ENCODE measurements around the gene CCDC159. TPM values are rescaled to one million over a fixed set of nuclear protein-coding genes. Genes with fewer than 3 reads are reported as not detected.
A peak's percentile ranks its signal among the peaks of the same experiment; 100 is the strongest.
"Not testable (repeated sequence)": the region's sequence is repeated elsewhere in the genome, so short reads cannot be mapped to it uniquely, and the experiment has no call there.

CCDC159 gene
- total RNA-seq, 2 donors from 2014 or later, result 12.2 to 15.2 TPM

DNA sequence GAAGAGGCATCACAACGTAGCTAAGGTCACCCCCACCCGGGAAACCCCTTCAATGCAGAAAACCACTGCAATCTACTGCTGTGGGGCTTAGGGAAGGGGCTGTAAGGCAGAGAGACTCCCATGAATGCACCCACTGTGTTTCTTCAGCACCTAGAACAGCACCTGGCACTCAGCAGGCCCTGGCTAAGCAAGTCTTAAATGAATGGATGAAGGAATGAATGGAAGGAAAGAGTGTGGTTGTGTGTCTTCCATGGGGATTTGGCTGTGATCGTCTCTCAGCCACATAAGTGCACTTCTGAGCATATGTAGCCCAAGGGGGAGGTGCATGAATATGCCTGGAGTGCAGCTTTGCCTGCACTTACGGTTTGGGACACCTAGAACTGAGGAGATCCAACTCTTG lies 2.9 kb downstream of the CCDC159 start:
- H3K27ac Mint-ChIP-seq, result no peak overlapping the region
- Histone ChIP-seq H3K4me3 (ENCODE audit: low read length) (no peak overlapping the region), H3K4me1 (ENCODE audit: control insufficient read depth, insufficient read depth, low read length) (peaks cover 3% of the 10 kb centered on the region), H3K9me3 (ENCODE audit: control insufficient read depth, low read length) (no peaks in the 10 kb centered on the region), H3K27me3 (ENCODE audit: control insufficient read depth, insufficient read depth, low read length, poor library complexity, severe bottlenecking) (no peaks in the 10 kb centered on the region), H3K9ac (ENCODE audit: extremely low read depth, low read length, poor library complexity, severe bottlenecking) (no peak overlapping the region), H3K36me3 (ENCODE audit: control insufficient read depth, insufficient read depth, low read length) (no peaks in the 10 kb centered on the region), H3K27ac (ENCODE audit: low read depth, low read length) (no peak overlapping the region)
- TF ChIP-seq, protein P1, sequence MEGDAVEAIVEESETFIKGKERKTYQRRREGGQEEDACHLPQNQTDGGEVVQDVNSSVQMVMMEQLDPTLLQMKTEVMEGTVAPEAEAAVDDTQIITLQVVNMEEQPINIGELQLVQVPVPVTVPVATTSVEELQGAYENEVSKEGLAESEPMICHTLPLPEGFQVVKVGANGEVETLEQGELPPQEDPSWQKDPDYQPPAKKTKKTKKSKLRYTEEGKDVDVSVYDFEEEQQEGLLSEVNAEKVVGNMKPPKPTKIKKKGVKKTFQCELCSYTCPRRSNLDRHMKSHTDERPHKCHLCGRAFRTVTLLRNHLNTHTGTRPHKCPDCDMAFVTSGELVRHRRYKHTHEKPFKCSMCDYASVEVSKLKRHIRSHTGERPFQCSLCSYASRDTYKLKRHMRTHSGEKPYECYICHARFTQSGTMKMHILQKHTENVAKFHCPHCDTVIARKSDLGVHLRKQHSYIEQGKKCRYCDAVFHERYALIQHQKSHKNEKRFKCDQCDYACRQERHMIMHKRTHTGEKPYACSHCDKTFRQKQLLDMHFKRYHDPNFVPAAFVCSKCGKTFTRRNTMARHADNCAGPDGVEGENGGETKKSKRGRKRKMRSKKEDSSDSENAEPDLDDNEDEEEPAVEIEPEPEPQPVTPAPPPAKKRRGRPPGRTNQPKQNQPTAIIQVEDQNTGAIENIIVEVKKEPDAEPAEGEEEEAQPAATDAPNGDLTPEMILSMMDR (conservative IDR thresholded peaks at IDR 0.05), result no peak
- H3K4me3 Mint-ChIP-seq, result no peak overlapping the region
- peaks cover 12% of the 10 kb centered on the region for H3K4me1 Mint-ChIP-seq
- H3K9me3 Mint-ChIP-seq, result peaks cover 11% of the 10 kb centered on the region
- no peak for DNase-seq
- H3K27me3 Mint-ChIP-seq (ENCODE audit: insufficient read depth), result peaks cover 24% of the 10 kb centered on the region
- no peaks in the 10 kb centered on the region for H3K36me3 Mint-ChIP-seq (ENCODE audit: low read depth)
- WGBS, 2 experiments (ENCODE audit: insufficient coverage in 1 of 2, insufficient read length in 1 of 2), result 85 to 91% methylated on average over 3 to 4 of the region's 4 CpGs

DNA sequence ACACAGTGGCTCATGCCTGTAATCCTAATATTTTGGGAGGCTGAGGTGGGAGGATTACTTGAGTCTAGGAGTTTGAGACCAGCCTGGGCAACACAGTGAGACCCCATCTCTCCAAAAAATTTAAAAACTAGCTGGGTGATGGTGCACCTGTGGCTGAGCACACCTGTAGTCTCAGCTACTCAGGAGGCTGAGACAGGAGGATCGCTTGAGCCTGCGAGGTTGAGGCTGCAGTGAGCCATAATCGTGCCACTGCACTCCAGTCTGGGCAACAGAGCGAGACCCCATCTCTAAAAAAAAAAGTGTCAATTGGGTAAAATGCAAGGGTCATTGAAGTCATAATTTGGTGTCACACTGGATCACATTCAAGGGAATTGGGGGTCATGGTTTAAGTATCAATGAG lies 7.8 kb downstream of the CCDC159 start:
- not testable (repeated sequence) for H3K4me1 Mint-ChIP-seq; H3K9ac ChIP-seq (ENCODE audit: extremely low read depth, low read length, poor library complexity, severe bottlenecking); H3K27me3 ChIP-seq (ENCODE audit: control insufficient read depth, insufficient read depth, low read length, poor library complexity, severe bottlenecking); H3K4me1 ChIP-seq (ENCODE audit: control insufficient read depth, insufficient read depth, low read length); H3K9me3 Mint-ChIP-seq; H3K4me3 Mint-ChIP-seq; H3K9me3 ChIP-seq (ENCODE audit: control insufficient read depth, low read length); DNase-seq; H3K27ac ChIP-seq (ENCODE audit: low read depth, low read length); H3K27ac Mint-ChIP-seq; H3K36me3 ChIP-seq (ENCODE audit: control insufficient read depth, insufficient read depth, low read length); H3K4me3 ChIP-seq (ENCODE audit: low read length); H3K36me3 Mint-ChIP-seq (ENCODE audit: low read depth)
- WGBS, 2 experiments (ENCODE audit: insufficient coverage in 1 of 2, insufficient read length in 1 of 2), result 89 to 98% methylated on average over 4 of the region's 4 CpGs
- peaks cover 57% of the 10 kb centered on the region for H3K27me3 Mint-ChIP-seq (ENCODE audit: insufficient read depth)

- Mint-ChIP-seq H3K4me3 (peak within 1 kb of the TSS; percentile 44), H3K27me3 (ENCODE audit: insufficient read depth) (peaks cover 67% of the 10 kb centered on the region), H3K4me1 (peaks cover 4% of the 10 kb centered on the region), H3K9me3 (no peaks in the 10 kb centered on the region), H3K27ac (no peak within 1 kb of the TSS), H3K36me3 (ENCODE audit: low read depth) (no peaks in the 10 kb centered on the region)
- no peak within 1 kb of the TSS for H3K27ac ChIP-seq (ENCODE audit: low read depth, low read length)
- TF ChIP-seq, protein P1 (conservative IDR thresholded peaks at IDR 0.05), result no peak
- DNase-seq, result peak; percentile 98
- H3K27me3 ChIP-seq (ENCODE audit: control insufficient read depth, insufficient read depth, low read length, poor library complexity, severe bottlenecking), result peaks cover 7% of the 10 kb centered on the region
- no peaks in the 10 kb centered on the region for H3K36me3 ChIP-seq (ENCODE audit: control insufficient read depth, insufficient read depth, low read length)
- H3K9ac ChIP-seq (ENCODE audit: extremely low read depth, low read length, poor library complexity, severe bottlenecking), result no peak within 1 kb of the TSS
- peak within 1 kb of the TSS; percentile 71 for H3K4me3 ChIP-seq (ENCODE audit: low read length)
- WGBS, 2 experiments (ENCODE audit: insufficient coverage in 1 of 2, insufficient read length in 1 of 2), result 13 to 40% methylated on average over 4 to 52 of the region's 62 CpGs
- H3K4me1 ChIP-seq (ENCODE audit: control insufficient read depth, insufficient read depth, low read length), result no peaks in the 10 kb centered on the region
- no peaks in the 10 kb centered on the region for H3K9me3 ChIP-seq (ENCODE audit: control insufficient read depth, low read length)
Measured at GRCh38 chr19:11355160-11356073, 9.1 kb downstream of the CCDC159 start, which contains the start of gene PLPPR2. Gene PLPPR2, plus strand, starts transcription at chr19:11355432. Its CDS starts 2,242 bp downstream, at chr19:11357674.

Measured in endodermal cell (in vitro differentiated cells).